CD1c-positive myeloid dendritic cell (primary cell): Measurements from ENCODE around the gene HOMER2.
"Not testable (repeated sequence)": the region's sequence is repeated elsewhere in the genome, so short reads cannot be mapped to it uniquely, and the experiment has no call there.

ENCODE experiments used
- DNase-seq: peaks from one replicate; pipeline ENCODE4 v3.0.0-alpha.2; 2016; ENCODE audit errors: extremely low spot score

HOMER2 gene

GRCh38 chr15:82832601-82833361 is 119.7 kb downstream of the HOMER2 start:
- peak; percentile 87 for DNase-seq

GRCh38 chr15:82831894-82832600 is 120.5 kb downstream of the HOMER2 start:
- DNase-seq = peak; percentile 15

- DNase-seq = no peak
Observed at GRCh38 chr15:82830427-82831173, 121.9 kb downstream of the HOMER2 start.

GRCh38 chr15:82829234-82829633 is 123.3 kb downstream of the HOMER2 start:
- DNase-seq = no peak

GRCh38 chr15:82828075-82828474 is 124.4 kb downstream of the HOMER2 start:
- DNase-seq = peak; percentile 19

- DNase-seq = no peak
Observed at GRCh38 chr15:82823049-82823448, 129.5 kb downstream of the HOMER2 start.

DNA sequence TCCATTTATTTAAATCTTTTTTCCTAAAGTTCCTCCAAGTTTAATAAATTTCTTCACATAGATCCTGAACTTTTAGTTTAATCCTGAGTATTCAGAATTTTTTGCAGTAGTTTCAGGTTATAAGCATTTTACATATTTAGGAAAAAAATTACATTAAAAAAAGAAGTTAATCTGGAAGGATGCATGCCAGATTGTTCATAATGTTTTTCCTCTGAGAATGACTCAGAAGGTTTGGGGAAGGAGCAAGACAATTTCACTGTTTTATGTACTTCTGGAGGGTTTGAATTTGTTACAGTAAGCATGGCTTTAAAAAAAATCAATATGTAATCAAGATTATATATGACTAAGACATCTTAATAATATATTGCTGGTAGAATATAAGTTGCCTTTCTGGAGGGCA is 130.7 kb downstream of the HOMER2 start:
- DNase-seq = not testable (repeated sequence)

GRCh38 chr15:82821396-82821795 is 131.1 kb downstream of the HOMER2 start:
- DNase-seq = not testable (repeated sequence)

DNA sequence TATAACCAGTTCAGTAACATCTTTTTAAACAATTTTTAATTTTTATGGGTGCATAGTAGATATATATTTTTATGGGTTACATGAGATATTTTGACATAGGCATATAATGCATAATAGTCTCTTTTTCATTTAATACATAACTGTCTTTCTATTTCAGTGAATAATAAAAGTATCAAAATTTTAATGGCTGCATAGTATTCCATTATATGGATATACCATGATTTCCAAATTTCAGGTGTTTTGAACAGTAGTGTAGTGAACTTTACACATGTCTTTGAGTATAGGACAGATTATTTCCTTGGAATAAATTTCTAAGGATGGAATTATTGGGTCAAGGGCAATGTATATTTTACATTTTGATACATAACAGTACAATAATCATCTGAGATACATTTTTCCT is 132.4 kb downstream of the HOMER2 start:
- DNase-seq = no peak

DNA sequence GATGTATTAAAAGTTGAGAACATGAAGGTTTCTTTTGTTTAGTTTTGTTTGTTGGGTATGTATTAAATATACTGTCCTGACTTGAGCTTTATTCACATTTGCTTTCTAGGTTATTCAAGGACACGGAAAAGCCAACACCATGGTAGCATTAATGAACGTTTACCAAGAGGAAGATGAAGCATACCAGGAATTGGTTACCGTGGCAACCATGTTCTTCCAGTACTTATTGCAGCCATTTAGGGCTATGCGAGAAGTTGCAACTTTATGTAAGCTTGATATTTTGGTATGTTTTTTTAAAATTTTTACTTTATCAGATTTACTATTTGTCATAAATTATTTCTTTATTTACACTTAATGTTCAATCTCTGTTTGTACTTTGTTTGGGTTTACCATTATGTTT is 139.5 kb downstream of the HOMER2 start:
- DNase-seq = peak; percentile 43

DNA sequence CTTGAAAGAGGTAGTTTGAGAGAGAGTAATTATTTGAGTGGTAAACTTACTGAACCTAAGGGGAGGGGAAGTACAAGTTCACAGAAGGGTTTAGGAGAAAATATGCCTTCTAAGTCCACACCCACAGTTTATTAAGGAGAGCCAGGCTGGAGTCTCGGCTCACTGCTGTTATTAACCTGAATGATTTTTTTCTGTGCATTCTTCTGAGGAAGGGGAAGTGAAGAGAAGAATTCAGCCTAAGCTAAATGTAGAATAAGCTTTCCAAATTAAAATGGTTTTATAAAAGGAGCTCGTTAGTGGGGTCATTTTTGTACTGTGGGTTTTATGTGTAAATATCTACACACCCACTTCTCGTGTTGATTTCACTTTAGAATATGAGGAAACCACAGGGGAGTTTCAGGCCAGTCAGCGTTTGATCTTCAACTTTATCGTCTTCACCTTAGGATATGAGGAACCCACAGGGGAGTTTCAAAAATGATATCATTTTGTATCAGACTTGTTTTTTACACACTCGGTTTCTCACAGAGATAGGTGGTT is 141.6 kb downstream of the HOMER2 start:
- peak; percentile 74 for DNase-seq

GRCh38 chr15:82810061-82810889 is 142.2 kb downstream of the HOMER2 start:
- DNase-seq = peak; percentile 69

DNA sequence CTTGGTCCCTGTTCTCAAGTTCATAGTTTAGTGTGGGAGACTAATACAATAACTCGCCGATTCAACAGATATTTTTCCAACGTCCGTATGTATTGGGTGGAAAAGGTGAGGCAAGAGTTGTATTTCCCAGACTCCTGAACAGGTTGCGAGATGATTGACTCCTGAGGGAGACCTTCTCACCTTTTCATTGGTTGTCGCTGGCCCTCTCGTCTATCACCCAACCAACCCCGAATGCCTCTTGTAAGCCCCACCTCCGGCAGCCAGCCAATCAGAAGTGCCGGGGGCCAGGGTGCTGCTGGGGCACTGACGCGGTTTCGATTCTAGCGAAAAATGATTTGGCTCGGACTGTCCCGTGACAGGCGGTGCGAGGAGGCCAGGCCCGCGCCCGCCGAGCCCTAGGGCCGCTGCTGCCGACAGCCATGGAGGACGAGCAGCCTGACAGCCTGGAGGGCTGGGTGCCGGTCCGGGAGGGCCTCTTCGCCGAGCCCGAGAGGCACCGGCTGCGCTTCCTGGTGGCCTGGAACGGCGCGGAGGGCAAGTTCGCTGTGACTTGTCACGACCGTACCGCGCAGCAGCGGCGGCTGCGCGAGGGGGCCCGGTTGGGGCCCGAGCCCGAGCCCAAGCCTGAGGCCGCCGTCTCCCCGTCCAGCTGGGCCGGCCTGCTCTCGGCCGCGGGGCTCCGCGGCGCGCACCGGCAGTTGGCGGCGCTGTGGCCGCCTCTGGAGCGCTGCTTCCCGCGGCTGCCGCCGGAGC is 143.0 kb downstream of the HOMER2 start, which contains the start of gene WHAMM:
Gene WHAMM, plus strand, starts transcription at position 321 of the 753 bp plus-strand sequence. Its CDS starts 99 bp downstream, at position 420.
- peak; percentile 99 for DNase-seq

DNA sequence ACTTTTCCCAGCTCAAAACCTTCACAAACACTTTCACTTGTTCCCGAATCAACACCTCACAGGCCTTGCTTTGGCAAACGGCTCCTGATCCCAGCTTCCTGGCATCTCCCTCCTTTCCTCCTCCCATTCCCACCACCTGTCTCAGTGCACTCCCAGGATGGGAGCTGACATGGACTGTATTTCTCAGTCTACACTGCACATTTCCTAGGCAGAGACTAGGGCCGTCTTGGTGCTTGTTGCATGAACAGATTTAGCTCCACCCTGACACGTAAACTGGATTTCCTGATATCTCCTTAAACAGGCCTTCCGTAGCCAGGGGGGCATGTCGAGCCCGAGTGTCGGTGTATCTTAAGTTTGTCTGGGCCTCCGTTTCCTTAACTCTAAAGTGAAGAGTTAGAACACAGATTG is 143.9 kb downstream of the HOMER2 start:
- no peak for DNase-seq

GRCh38 chr15:82807920-82808633 is 144.4 kb downstream of the HOMER2 start:
- no peak for DNase-seq

GRCh38 chr15:82805994-82806406 is 146.5 kb downstream of the HOMER2 start, which contains the start of gene FSD2:
TSS of gene FSD2 (minus strand) at chr15:82806069. CDS start at chr15:82787390, 18,679 bp downstream.
- DNase-seq = no peak

GRCh38 chr15:82804575-82804949 is 148.0 kb downstream of the HOMER2 start:
- DNase-seq = no peak

GRCh38 chr15:82803793-82804574 is 148.5 kb downstream of the HOMER2 start:
- DNase-seq = no peak

- DNase-seq = no peak
Observed at GRCh38 chr15:82802497-82802896, 150.0 kb downstream of the HOMER2 start.
